ENCODE results near the gene SLC12A5.

The SLC12A5 gene

GRCh38 chr20:46006964-46007363, 22.1 kb upstream of the SLC12A5 start:
- DNase-seq (ENCODE audit: low spot score) = no peak

GRCh38 chr20:46007671-46008070, 21.3 kb upstream of the SLC12A5 start:
- no peak for DNase-seq (ENCODE audit: low spot score)

- no peak for DNase-seq (ENCODE audit: low spot score)
These were observed 19.2 kb upstream of the SLC12A5 start for GRCh38 chr20:46009816-46010215.

GRCh38 chr20:46010491-46011391, 18.3 kb upstream of the SLC12A5 start:
- DNase-seq (ENCODE audit: low spot score) = peak; percentile 27

GRCh38 chr20:46011631-46012482, 17.2 kb upstream of the SLC12A5 start:
- no peak for DNase-seq (ENCODE audit: low spot score)

GRCh38 chr20:46012921-46013320, 16.1 kb upstream of the SLC12A5 start:
- no peak for DNase-seq (ENCODE audit: low spot score)

GRCh38 chr20:46013322-46013828, 15.6 kb upstream of the SLC12A5 start:
- no peak for DNase-seq (ENCODE audit: low spot score)

- peak; percentile 62 for DNase-seq (ENCODE audit: low spot score)
These were observed 15.0 kb upstream of the SLC12A5 start for GRCh38 chr20:46013829-46014516.

- DNase-seq (ENCODE audit: low spot score) = no peak
These were observed 14.3 kb upstream of the SLC12A5 start for GRCh38 chr20:46014517-46015396.

GRCh38 chr20:46017272-46017671, 11.7 kb upstream of the SLC12A5 start:
- DNase-seq (ENCODE audit: low spot score) = no peak

- no peak for DNase-seq (ENCODE audit: low spot score)
These were observed 10.9 kb upstream of the SLC12A5 start for GRCh38 chr20:46018112-46018511.

- DNase-seq (ENCODE audit: low spot score) = no peak
These were observed 10.4 kb upstream of the SLC12A5 start for GRCh38 chr20:46018611-46019010.

- no peak for DNase-seq (ENCODE audit: low spot score)
These were observed 8.5 kb upstream of the SLC12A5 start for GRCh38 chr20:46020555-46020954.

GRCh38 chr20:46021361-46022359, 7.4 kb upstream of the SLC12A5 start:
- DNase-seq (ENCODE audit: low spot score) = peak; percentile 24

- peak; percentile 73 for DNase-seq (ENCODE audit: low spot score)
These were observed 6.4 kb upstream of the SLC12A5 start for GRCh38 chr20:46022411-46023147.

- no peak for DNase-seq (ENCODE audit: low spot score)
These were observed 5.9 kb upstream of the SLC12A5 start for GRCh38 chr20:46023148-46023484.

- no peak for DNase-seq (ENCODE audit: low spot score)
These were observed 5.0 kb upstream of the SLC12A5 start for GRCh38 chr20:46023999-46024398.

- no peak for DNase-seq (ENCODE audit: low spot score)
These were observed 3.6 kb upstream of the SLC12A5 start for GRCh38 chr20:46025376-46025783.

GRCh38 chr20:46027245-46027853, 1.7 kb upstream of the SLC12A5 start:
- DNase-seq (ENCODE audit: low spot score) = peak; percentile 31
